ENCODE data around the gene NDUFV2.

The NDUFV2 gene

GRCh38 chr18:9120796-9121195 lies 18.3 kb downstream of the NDUFV2 start:
- FAIRE-seq, result no peak

- no peak for FAIRE-seq
Observed at GRCh38 chr18:9123520-9123919, 21.0 kb downstream of the NDUFV2 start.

GRCh38 chr18:9124824-9125223 lies 22.3 kb downstream of the NDUFV2 start:
- FAIRE-seq, result peak; percentile 73

GRCh38 chr18:9126337-9126736 lies 23.8 kb downstream of the NDUFV2 start:
- FAIRE-seq, result no peak

GRCh38 chr18:9130195-9130594 lies 27.7 kb downstream of the NDUFV2 start:
- no peak for FAIRE-seq

- FAIRE-seq, result no peak
Observed at GRCh38 chr18:9130806-9131205, 28.3 kb downstream of the NDUFV2 start.

GRCh38 chr18:9132628-9133027 lies 30.1 kb downstream of the NDUFV2 start:
- FAIRE-seq, result no peak

- no peak for FAIRE-seq
Observed at GRCh38 chr18:9133225-9133624, 30.7 kb downstream of the NDUFV2 start.

- no peak for FAIRE-seq
Observed at GRCh38 chr18:9135081-9135911, 32.8 kb downstream of the NDUFV2 start.

GRCh38 chr18:9135912-9136314 lies 33.4 kb downstream of the NDUFV2 start:
- FAIRE-seq, result no peak

- no peak for FAIRE-seq
Observed at GRCh38 chr18:9136315-9137155, 34.0 kb downstream of the NDUFV2 start, which contains the start of gene ANKRD12. ANKRD12 (plus strand) TSS chr18:9136781; CDS start chr18:9182433, 45,652 bp downstream.

- no peak for FAIRE-seq
Observed at GRCh38 chr18:9137168-9138066, 34.9 kb downstream of the NDUFV2 start.

GRCh38 chr18:9139400-9140039 lies 37.0 kb downstream of the NDUFV2 start:
- no peak for FAIRE-seq

- FAIRE-seq, result no peak
Observed at GRCh38 chr18:9140381-9140780, 37.9 kb downstream of the NDUFV2 start.

- FAIRE-seq, result no peak
Observed at GRCh38 chr18:9140984-9141383, 38.5 kb downstream of the NDUFV2 start.

- FAIRE-seq, result no peak
Observed at GRCh38 chr18:9146224-9146623, 43.7 kb downstream of the NDUFV2 start.

- peak; percentile 95 for FAIRE-seq
Observed at GRCh38 chr18:9147440-9148202, 45.1 kb downstream of the NDUFV2 start.

- no peak for FAIRE-seq
Observed at GRCh38 chr18:9148203-9148552, 45.7 kb downstream of the NDUFV2 start.

GRCh38 chr18:9150121-9150520 lies 47.6 kb downstream of the NDUFV2 start:
- no peak for FAIRE-seq

- peak; percentile 27 for FAIRE-seq
Observed at GRCh38 chr18:9153256-9153655, 50.8 kb downstream of the NDUFV2 start.

GRCh38 chr18:9156604-9157249 lies 54.2 kb downstream of the NDUFV2 start:
- FAIRE-seq, result no peak
